Measurements from ENCODE around the gene IGF1R. TPM values are rescaled to one million over a fixed set of nuclear protein-coding genes. Genes with fewer than 3 reads are reported as not detected.

IGF1R gene
- total RNA-seq, 4 donors from 2014 or later: 31.6 to 87.8 (median 60.0) TPM

DNA sequence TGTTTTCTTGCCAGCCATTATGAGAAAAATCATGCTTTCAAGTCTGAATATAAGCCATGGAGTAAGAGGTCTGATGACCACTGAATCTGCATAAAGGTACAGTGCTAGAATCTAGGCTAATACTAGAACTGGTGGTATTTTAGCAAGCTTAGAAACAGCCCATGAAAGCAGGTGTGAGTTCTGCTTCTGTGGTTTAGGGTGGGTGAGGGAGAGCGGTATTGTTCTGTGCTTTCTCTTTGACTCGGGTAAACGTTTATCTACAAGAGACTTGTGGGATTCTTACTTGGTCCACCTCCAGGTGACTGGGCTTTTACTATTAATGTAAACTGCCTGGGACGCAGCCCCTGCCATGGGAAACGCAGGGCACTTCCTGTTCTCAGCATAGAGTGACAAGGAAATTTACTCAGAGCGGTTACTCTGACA, 304.1 kb downstream of the IGF1R start:
- ATAC-seq: no peak
- Histone ChIP-seq H3K4me3 (no peak overlapping the region), H3K27me3 (no peaks in the 10 kb centered on the region), H3K27ac (peak overlapping the region; percentile 30 to 91 (median 87)), H3K36me3 (peaks cover 0 to 58% of the 10 kb centered on the region in 2 donors), H3K9me3 (no peaks in the 10 kb centered on the region), H3K4me1 (peaks cover 0 to 55% (median 34%) of the 10 kb centered on the region in 3 donors)
- TF ChIP-seq POLR2AphosphoS5 (IDR thresholded peaks at IDR 0.05) (peak; percentile 41), POLR2A (IDR thresholded peaks at IDR 0.05) (no peak)
- 41 to 44% methylated on average over 5 to 6 of the region's 6 CpGs for WGBS, 2 donors (ENCODE audit: low coverage in 1 of 2)

DNA sequence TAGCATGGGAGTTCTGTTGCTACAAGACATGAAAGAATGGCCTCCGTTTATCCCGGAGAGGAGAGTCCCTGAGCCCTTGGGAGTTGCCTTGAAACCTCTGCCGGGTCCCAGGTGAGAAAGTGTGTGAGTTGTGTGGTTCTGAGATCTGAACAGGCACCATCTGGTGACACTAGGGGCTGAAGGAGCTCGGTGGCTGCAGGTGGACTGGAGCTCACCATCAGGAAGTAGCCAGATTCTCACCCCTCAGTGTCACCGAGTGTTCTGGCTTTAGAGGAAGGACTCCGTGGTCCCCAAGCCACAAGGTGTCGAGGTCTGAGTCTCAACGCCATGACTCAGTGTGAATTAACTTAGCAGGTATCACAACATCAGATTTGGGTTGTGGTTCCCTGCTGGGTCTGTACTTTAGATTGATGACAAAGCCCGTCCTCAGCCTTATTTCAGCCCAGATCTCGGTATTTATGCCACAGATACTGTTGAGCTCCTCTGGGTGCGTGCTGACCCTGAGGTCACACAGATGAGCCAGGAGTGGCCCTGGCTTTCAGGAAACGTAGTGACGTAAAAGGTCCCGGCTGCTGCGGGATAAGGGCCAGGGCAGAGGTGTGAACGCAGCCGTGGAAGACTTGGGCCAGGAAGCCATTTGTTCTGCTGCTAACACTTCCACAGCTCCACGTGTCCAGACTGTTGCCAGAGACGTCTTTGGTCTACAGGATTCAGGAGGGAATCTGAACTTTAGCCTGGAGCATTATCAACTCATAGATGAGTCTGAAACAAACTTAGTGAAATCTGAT, 304.9 kb downstream of the IGF1R start:
- Histone ChIP-seq H3K27ac (peak overlapping the region; percentile 30 to 91 (median 87)), H3K36me3 (peaks cover 0 to 58% of the 10 kb centered on the region in 2 donors), H3K4me1 (peaks cover 0 to 55% (median 34%) of the 10 kb centered on the region in 3 donors)

GRCh38 chr15:98953968-98954367, 305.6 kb downstream of the IGF1R start:
- peaks cover 0 to 58% of the 10 kb centered on the region in 2 donors for H3K36me3 ChIP-seq
- H3K27me3 ChIP-seq: no peaks in the 10 kb centered on the region
- H3K4me1 ChIP-seq: peaks cover 0 to 55% (median 34%) of the 10 kb centered on the region in 3 donors
- peak; percentile 39 for ATAC-seq
- no peaks in the 10 kb centered on the region for H3K9me3 ChIP-seq
- WGBS, 2 donors (ENCODE audit: low coverage in 1 of 2): 13 to 35% methylated on average over 1 to 4 of the region's 16 CpGs
- TF ChIP-seq EP300 (IDR thresholded peaks at IDR 0.05) (no peak), POLR2AphosphoS5 (IDR thresholded peaks at IDR 0.05) (no peak), CTCF (IDR thresholded peaks at IDR 0.05) (no peak), POLR2A (IDR thresholded peaks at IDR 0.05) (no peak)
- H3K27ac ChIP-seq: peak overlapping the region; percentile 30 to 91 (median 87)
- H3K4me3 ChIP-seq: no peak overlapping the region

More for the DNA sequence above, 304.9 kb downstream of the IGF1R start:
- WGBS, 2 donors (ENCODE audit: low coverage in 1 of 2): 81 to 100% methylated on average over 1 to 9 of the region's 19 CpGs
- H3K9me3 ChIP-seq: no peaks in the 10 kb centered on the region
- ATAC-seq: no peak
- H3K27me3 ChIP-seq: no peaks in the 10 kb centered on the region
- no peak overlapping the region for H3K4me3 ChIP-seq
- TF ChIP-seq POLR2A (IDR thresholded peaks at IDR 0.05) (no peak), CTCF (IDR thresholded peaks at IDR 0.05) (no peak), POLR2AphosphoS5 (IDR thresholded peaks at IDR 0.05) (no peak), EP300 (IDR thresholded peaks at IDR 0.05) (no peak)

DNA sequence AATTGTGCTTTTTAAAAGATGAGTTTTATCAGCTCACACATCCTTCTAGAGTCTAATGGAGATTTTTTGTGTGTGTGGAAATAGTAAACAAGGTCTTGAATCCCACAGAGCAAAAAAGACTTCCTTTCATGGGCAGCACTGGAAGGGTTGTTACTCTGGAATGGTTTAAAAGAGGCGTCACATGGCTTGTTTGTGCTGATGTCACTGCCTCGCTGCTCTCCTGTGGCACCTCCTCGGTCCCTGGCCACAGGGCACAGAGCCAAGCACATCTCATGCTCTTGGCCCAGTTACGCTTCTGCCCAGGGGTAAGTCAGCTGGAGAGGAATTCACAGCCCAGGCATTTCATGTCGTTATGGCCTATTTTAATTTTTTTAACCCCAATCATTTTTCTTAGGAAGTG, 306.1 kb downstream of the IGF1R start:
- Histone ChIP-seq H3K27ac (peak overlapping the region; percentile 30 to 91 (median 87)), H3K4me3 (no peak overlapping the region), H3K9me3 (no peaks in the 10 kb centered on the region), H3K4me1 (peaks cover 0 to 55% (median 34%) of the 10 kb centered on the region in 3 donors), H3K36me3 (peaks cover 0 to 58% of the 10 kb centered on the region in 2 donors), H3K27me3 (no peaks in the 10 kb centered on the region)
- peak; percentile 85 for ATAC-seq
- WGBS, 2 donors (ENCODE audit: low coverage in 1 of 2): 15 to 35% methylated on average over 5 of the region's 5 CpGs
- TF ChIP-seq CTCF (IDR thresholded peaks at IDR 0.05) (no peak), POLR2AphosphoS5 (IDR thresholded peaks at IDR 0.05) (peak; percentile 83)

- H3K27ac ChIP-seq: peak overlapping the region; percentile 11 to 91 (median 87)
- no peak for TF ChIP-seq POLR2A (IDR thresholded peaks at IDR 0.05)
- TF ChIP-seq EP300 (IDR thresholded peaks at IDR 0.05): no peak
- TF ChIP-seq POLR2AphosphoS5 (IDR thresholded peaks at IDR 0.05): no peak
- TF ChIP-seq CTCF (IDR thresholded peaks at IDR 0.05): no peak
- WGBS, 2 donors (ENCODE audit: low coverage in 1 of 2): 50 to 86% methylated on average over 2 to 3 of the region's 8 CpGs
- H3K9me3 ChIP-seq: no peaks in the 10 kb centered on the region
- ATAC-seq: no peak
- peaks cover 0 to 58% of the 10 kb centered on the region in 2 donors for H3K36me3 ChIP-seq
- no peaks in the 10 kb centered on the region for H3K27me3 ChIP-seq
- no peak overlapping the region for H3K4me3 ChIP-seq
- H3K4me1 ChIP-seq: peaks cover 0 to 55% (median 34%) of the 10 kb centered on the region in 3 donors
These were observed 307.0 kb downstream of the IGF1R start for GRCh38 chr15:98955331-98955730.
